ENCODE measurements around the gene NT5DC4. TPM values are rescaled to one million over a fixed set of nuclear protein-coding genes. Genes with fewer than 3 reads are reported as not detected.
A peak's percentile ranks its signal among the peaks of the same experiment; 100 is the strongest.
"Not testable (repeated sequence)": the region's sequence is repeated elsewhere in the genome, so short reads cannot be mapped to it uniquely, and the experiment has no call there.

NT5DC4 gene
- total RNA-seq, 2 experiments from 2014 or later, result not detected

DNA sequence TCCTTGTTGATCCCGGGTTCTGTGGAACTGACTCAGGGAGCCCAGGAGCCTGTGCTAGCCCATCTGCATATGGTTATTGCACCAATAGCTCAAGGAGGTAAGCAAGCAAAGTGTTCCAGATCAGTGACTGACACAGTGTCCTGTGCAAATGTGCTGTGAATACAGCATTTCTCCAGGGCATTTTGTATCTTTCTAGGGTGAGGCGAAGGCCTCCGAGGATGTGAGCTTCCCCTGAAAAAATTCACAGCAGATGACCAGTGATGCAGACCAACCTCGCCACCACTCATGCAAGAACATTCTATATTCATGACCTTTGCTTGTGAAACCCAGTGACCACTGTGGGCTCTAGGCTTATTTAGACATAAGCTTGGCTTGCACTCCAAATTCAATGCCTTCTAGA is 15.2 kb upstream of the NT5DC4 start:
- H3K27ac Mint-ChIP-seq, result no peak overlapping the region
- H3K36me3 Mint-ChIP-seq (ENCODE audit: low read depth), result no peaks in the 10 kb centered on the region
- intact Hi-C loops (cut with micrococcal nuclease), result no loop called here
- H3K27me3 Mint-ChIP-seq (ENCODE audit: low read depth), result peaks cover 8% of the 10 kb centered on the region
- H3K4me1 Mint-ChIP-seq (ENCODE audit: low read depth), result peaks cover 15% of the 10 kb centered on the region
- H3K9me3 Mint-ChIP-seq, result no peaks in the 10 kb centered on the region
- CTCF ChIA-PET, result interaction anchor here (0.7 to 1.7 kb wide), 3 partner anchors 21 to 106 kb away, joined by 3 to 6 read pairs (median 3); no protein-coding TSS in a partner anchor
- no peak overlapping the region for H3K4me3 Mint-ChIP-seq
- no peak for DNase-seq

DNA sequence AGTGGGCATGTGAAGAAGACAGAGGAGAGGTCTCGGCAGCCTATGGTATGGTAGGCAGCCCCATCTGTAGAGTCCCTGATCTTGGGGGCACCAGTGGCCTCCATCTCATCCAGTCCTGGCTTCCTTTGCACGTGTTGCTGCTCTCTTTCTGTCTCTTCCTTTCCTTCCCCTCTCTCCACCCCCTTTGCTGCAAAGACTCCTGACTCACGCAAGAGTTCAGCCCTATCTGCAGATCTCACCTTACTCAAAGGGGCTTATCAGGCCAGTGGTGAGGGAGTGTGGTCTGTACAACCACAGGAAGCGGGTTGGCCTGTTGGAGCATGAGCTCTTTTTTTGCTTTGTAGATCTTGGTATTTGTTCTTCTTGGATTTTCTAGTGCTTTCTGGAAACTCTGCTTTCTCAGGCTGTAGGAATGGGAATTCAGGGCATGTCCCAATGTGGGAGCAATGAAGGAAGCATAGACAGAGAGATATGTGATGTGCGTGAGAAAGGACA is 14.6 kb upstream of the NT5DC4 start:
- Mint-ChIP-seq H3K27me3 (ENCODE audit: low read depth) (peaks cover 11% of the 10 kb centered on the region), H3K9me3 (no peaks in the 10 kb centered on the region), H3K27ac (no peak overlapping the region), H3K4me1 (ENCODE audit: low read depth) (peaks cover 15% of the 10 kb centered on the region), H3K36me3 (ENCODE audit: low read depth) (no peaks in the 10 kb centered on the region), H3K4me3 (no peak overlapping the region)
- intact Hi-C loops (cut with micrococcal nuclease), result no loop called here
- CTCF ChIA-PET, result interaction anchor here (1.0 to 1.7 kb wide), 4 partner anchors 14 to 106 kb away, joined by 3 to 6 read pairs (median 3); no protein-coding TSS in a partner anchor
- DNase-seq, result peak; percentile 77

GRCh38 chr2:112706947-112707346 is 13.9 kb upstream of the NT5DC4 start:
- H3K36me3 Mint-ChIP-seq (ENCODE audit: low read depth); intact Hi-C loops (cut with micrococcal nuclease); H3K4me3 Mint-ChIP-seq; H3K27ac Mint-ChIP-seq; H3K9me3 Mint-ChIP-seq; DNase-seq: not testable (repeated sequence)
- CTCF ChIA-PET, result interaction anchor here (0.8 to 1.4 kb wide), 6 partner anchors 14 to 107 kb away, joined by 3 to 4 read pairs (median 3); no protein-coding TSS in a partner anchor
- peaks cover 12% of the 10 kb centered on the region for H3K27me3 Mint-ChIP-seq (ENCODE audit: low read depth)
- peaks cover 15% of the 10 kb centered on the region for H3K4me1 Mint-ChIP-seq (ENCODE audit: low read depth)

DNA sequence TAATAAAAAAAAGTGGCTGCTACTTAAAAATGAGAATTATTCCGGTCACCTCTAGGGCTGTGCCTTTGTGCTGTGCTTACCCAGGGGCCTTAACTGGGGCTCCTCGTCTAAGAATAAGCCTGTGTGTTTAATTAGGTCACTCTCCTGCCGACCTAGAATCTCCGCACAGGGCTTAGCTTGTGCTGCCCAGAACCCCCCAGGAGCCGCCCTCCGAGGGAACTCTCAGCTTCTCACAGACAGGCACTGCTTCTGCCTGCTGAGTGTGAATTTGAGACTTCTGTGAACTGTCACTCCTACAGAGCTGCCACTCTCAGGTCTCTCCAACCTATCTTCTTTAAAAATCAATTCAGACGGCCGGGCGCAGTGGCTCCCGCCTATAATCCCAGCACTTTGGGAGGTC is 11.9 kb upstream of the NT5DC4 start:
- H3K4me3 Mint-ChIP-seq, result no peak overlapping the region

DNA sequence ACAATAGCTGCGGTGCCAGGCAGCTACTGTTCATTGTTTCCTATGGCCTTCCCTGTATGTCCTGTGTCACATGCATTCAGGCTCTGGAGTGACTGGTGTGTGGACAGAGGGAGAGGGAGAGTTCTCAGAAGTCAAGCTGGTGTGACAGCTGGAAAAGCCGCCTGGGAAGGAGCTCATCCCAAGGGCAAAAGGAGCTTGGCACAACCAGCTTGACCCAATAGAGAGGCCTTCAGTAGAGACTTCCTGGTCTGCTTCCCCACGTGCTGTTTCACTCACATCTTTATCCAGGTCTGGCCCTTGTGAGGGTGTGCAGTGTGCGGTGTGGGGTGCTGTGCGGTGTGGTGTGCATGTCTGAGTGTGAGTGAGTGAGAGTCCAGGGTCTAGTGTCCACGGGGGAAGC is 11.1 kb upstream of the NT5DC4 start:
- intact Hi-C loops (cut with micrococcal nuclease), result no loop called here
- CTCF ChIA-PET, result interaction anchor here (1.2 to 1.5 kb wide), 3 partner anchors 19 to 84 kb away, joined by 3 to 4 read pairs (median 4); no protein-coding TSS in a partner anchor
- Mint-ChIP-seq H3K27me3 (ENCODE audit: low read depth) (peaks cover 11% of the 10 kb centered on the region), H3K36me3 (ENCODE audit: low read depth) (no peaks in the 10 kb centered on the region), H3K27ac (no peak overlapping the region), H3K9me3 (no peaks in the 10 kb centered on the region), H3K4me1 (ENCODE audit: low read depth) (peaks cover 15% of the 10 kb centered on the region), H3K4me3 (no peak overlapping the region)
- no peak for DNase-seq

More for the DNA sequence above, 11.9 kb upstream of the NT5DC4 start:
- H3K27ac Mint-ChIP-seq, result no peak overlapping the region
- H3K27me3 Mint-ChIP-seq (ENCODE audit: low read depth), result peaks cover 12% of the 10 kb centered on the region
- CTCF ChIA-PET, result interaction anchor here (0.6 to 1.5 kb wide), 3 partner anchors 18 to 83 kb away, joined by 4 read pairs; no protein-coding TSS in a partner anchor
- DNase-seq, result no peak
- peaks cover 15% of the 10 kb centered on the region for H3K4me1 Mint-ChIP-seq (ENCODE audit: low read depth)
- intact Hi-C loops (cut with micrococcal nuclease), result loop anchor here (1.0 kb wide), 1 partner anchor 17 kb away; no protein-coding TSS in a partner anchor
- H3K36me3 Mint-ChIP-seq (ENCODE audit: low read depth), result no peaks in the 10 kb centered on the region
- H3K9me3 Mint-ChIP-seq, result no peaks in the 10 kb centered on the region

DNA sequence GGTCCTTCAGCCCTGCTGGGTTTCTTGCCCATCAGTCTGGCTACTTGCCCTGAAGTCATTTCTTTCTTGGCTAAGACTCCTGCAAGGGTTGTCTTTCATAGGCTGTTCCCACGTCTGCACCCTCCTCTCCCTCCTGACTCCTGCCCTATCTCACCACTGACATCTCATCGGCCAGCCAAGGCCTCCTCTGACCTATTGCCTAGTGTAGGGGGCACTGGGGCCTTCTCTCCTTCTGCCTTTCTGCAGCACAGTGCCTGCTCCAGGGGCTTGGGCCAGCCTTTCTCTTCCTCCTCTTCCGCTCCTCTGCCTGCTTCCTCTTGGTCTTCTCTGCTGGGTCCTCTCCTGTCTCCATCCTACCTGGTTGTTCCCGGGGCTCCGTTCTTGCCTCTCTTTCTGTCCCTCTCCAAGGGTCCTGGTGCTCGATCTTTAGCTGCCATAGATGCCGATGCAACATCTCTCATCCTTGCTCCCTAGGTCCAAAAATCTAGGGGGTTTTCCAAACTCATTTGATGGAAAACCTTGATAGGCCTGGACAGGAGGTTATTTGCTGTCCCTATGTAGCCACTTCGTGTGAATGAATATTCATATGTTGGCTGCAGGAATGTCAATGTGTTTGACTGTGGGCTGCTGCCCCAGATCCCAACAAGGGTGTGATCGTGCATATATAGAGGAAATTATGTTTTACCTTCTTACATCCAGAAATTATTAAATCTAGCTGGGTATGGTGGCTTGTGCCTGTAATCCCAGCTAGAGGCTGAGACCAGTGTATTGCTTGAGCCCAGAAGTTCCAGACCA is 9.7 kb upstream of the NT5DC4 start:
- H3K4me3 Mint-ChIP-seq, result no peak overlapping the region
- H3K9me3 Mint-ChIP-seq, result no peaks in the 10 kb centered on the region
- intact Hi-C loops (cut with micrococcal nuclease), result no loop called here
- DNase-seq, result no peak
- CTCF ChIA-PET, result interaction anchor here (1.5 kb wide), 1 partner anchor 16 kb away, joined by 6 read pairs; no protein-coding TSS in a partner anchor
- no peak overlapping the region for H3K27ac Mint-ChIP-seq
- peaks cover 10% of the 10 kb centered on the region for H3K27me3 Mint-ChIP-seq (ENCODE audit: low read depth)
- H3K4me1 Mint-ChIP-seq (ENCODE audit: low read depth), result peaks cover 12% of the 10 kb centered on the region
- H3K36me3 Mint-ChIP-seq (ENCODE audit: low read depth), result no peaks in the 10 kb centered on the region

DNA sequence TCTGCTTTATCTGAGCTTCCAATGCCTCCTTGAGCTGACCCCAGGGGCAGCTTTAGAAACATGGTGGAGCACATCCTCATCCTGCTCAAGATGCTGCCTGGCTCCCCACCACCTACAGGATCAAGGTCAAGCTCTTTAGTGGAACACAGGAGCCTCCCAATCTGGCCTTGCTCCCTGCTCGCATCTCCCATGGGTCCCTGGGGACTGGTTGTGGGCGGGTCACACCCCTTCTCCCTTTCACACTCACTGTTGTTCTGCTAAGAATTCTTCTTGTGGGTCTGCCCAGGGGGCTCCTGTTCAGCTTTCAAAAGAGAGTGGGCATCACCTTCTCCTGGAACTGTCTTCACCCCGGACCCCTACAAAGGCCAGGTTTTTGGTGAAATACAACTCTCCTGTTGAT is 8.4 kb upstream of the NT5DC4 start:
- no peaks in the 10 kb centered on the region for H3K36me3 Mint-ChIP-seq (ENCODE audit: low read depth)
- H3K27me3 Mint-ChIP-seq (ENCODE audit: low read depth), result peaks cover 7% of the 10 kb centered on the region
- H3K27ac Mint-ChIP-seq, result no peak overlapping the region
- intact Hi-C loops (cut with micrococcal nuclease), result no loop called here
- CTCF ChIA-PET, result interaction anchor here (0.6 to 1.5 kb wide), 2 partner anchors 15 to 343 kb away, joined by 3 to 6 read pairs; no protein-coding TSS in a partner anchor
- H3K4me1 Mint-ChIP-seq (ENCODE audit: low read depth), result peaks cover 8% of the 10 kb centered on the region
- DNase-seq, result no peak
- no peaks in the 10 kb centered on the region for H3K9me3 Mint-ChIP-seq
- no peak overlapping the region for H3K4me3 Mint-ChIP-seq

DNA sequence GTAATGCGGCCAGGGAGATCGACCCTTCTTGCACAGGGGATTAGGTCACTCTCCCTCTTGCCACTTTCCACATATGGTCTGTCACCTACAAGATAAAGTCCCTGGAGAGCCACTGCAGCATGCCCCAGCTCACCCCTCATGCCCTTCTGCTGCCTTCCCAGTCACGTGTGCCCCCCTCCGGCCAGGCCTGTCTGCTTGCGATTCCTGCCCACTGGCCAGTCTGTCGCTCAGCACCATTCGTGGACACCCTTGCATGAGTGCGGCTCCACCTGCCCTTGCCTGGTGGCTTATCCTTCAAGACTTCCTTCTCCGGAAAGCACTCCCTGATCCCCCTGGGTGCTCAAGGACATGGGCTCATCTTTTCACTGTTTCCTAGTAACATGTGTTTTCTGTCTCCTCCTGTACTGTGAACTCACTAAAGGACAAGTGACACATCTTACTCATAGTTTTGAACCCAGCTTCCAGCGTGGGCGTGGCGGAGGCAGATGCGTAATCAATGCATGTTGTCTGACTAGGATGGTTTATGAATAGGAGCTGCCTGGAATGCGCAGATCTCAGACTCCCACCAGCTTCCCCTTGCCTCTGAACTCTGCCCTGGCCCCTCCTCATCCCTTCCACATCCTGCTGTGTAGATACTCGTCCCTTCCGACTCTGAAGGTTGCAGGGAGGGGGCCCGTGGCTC is 7.8 kb upstream of the NT5DC4 start:
- CTCF ChIA-PET, result interaction anchor here (0.6 to 1.5 kb wide), 3 partner anchors 14 to 424 kb away, joined by 3 to 6 read pairs (median 4); no protein-coding TSS in a partner anchor
- Mint-ChIP-seq H3K9me3 (no peaks in the 10 kb centered on the region), H3K27me3 (ENCODE audit: low read depth) (peaks cover 7% of the 10 kb centered on the region), H3K27ac (no peak overlapping the region), H3K4me3 (no peak overlapping the region), H3K4me1 (ENCODE audit: low read depth) (peaks cover 4% of the 10 kb centered on the region), H3K36me3 (ENCODE audit: low read depth) (no peaks in the 10 kb centered on the region)
- DNase-seq, result peak; percentile 39
- intact Hi-C loops (cut with micrococcal nuclease), result no loop called here

DNA sequence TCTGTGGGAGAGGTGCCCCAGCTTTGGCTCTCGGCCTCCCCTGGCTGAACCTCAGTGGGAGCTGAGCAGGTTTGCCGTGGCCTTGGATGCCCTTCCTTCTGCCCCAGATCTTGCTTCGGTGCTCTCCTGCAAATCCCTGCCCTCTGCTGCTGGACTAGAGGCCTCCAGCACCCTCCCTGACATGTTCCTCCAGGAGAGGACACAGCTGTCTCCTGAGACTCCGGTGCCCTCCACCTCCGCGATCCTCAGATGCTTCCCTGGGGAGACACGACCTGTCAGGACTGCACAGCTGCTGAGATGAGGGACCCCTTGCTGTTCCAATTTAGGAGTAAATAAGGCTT is 7.3 kb upstream of the NT5DC4 start:
- H3K4me3 Mint-ChIP-seq, result no peak overlapping the region
- CTCF ChIA-PET, result interaction anchor here (0.6 kb wide), 1 partner anchor 423 kb away, joined by 4 read pairs; no protein-coding TSS in a partner anchor
- peaks cover 7% of the 10 kb centered on the region for H3K27me3 Mint-ChIP-seq (ENCODE audit: low read depth)

DNA sequence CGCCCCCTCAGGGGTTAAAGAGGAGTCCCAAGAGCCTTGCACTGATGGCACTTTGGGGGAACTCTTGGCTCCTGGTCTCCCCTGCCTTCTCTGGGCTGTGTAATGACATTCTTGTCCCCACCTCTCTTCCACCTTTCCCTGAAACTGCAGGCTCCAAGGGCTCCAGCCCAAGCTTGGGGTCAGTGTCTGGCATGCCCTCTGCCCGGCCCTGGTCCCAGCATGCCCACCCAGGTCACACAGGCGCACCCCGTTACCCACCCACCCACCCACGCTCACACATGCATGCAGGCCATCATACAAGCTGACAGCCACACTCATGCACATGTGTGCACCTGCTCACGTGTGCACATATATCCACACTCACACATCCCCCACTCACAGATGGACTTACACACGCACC is 6.9 kb upstream of the NT5DC4 start:
- Mint-ChIP-seq H3K27ac (no peak overlapping the region), H3K27me3 (ENCODE audit: low read depth) (peaks cover 7% of the 10 kb centered on the region), H3K4me1 (ENCODE audit: low read depth) (no peaks in the 10 kb centered on the region), H3K4me3 (no peak overlapping the region), H3K9me3 (no peaks in the 10 kb centered on the region), H3K36me3 (ENCODE audit: low read depth) (no peaks in the 10 kb centered on the region)
- DNase-seq, result no peak
- intact Hi-C loops (cut with micrococcal nuclease), result no loop called here
- CTCF ChIA-PET, result interaction anchor here (0.6 kb wide), 1 partner anchor 423 kb away, joined by 4 read pairs; no protein-coding TSS in a partner anchor

More for the DNA sequence above, 7.3 kb upstream of the NT5DC4 start:
- Mint-ChIP-seq H3K36me3 (ENCODE audit: low read depth) (no peaks in the 10 kb centered on the region), H3K9me3 (no peaks in the 10 kb centered on the region), H3K27ac (no peak overlapping the region), H3K4me1 (ENCODE audit: low read depth) (no peaks in the 10 kb centered on the region)
- intact Hi-C loops (cut with micrococcal nuclease), result no loop called here
- no peak for DNase-seq

DNA sequence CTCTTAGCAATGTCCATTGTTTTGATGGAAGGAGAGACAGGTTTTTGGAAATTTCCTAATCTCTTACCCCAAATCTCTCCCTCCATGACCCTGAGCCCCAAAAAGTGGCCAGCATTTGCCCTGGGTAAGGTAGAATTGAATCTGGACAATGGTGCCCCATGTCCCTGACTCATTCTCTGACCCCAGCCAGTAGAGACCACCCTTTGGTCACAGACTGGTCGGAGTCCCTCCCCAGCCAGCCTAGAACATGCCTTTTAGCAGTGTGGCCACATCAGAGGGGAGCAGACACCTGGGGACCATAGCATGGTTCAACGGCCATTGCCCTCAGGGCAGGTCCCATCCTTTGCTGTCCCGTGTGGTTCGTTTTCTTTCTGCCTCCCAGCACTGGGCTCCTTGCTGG is 6.5 kb upstream of the NT5DC4 start:
- Mint-ChIP-seq H3K36me3 (ENCODE audit: low read depth) (no peaks in the 10 kb centered on the region), H3K9me3 (no peaks in the 10 kb centered on the region), H3K27me3 (ENCODE audit: low read depth) (peaks cover 7% of the 10 kb centered on the region), H3K4me3 (no peak overlapping the region), H3K27ac (no peak overlapping the region), H3K4me1 (ENCODE audit: low read depth) (no peaks in the 10 kb centered on the region)
- intact Hi-C loops (cut with micrococcal nuclease), result no loop called here
- DNase-seq, result no peak
- CTCF ChIA-PET, result no interaction called here
